ENCODE data around the gene RAB28.

GRCh38 chr4:13364653-13365052 lies 119.5 kb downstream of the RAB28 start:
- TF ChIP-seq CTCF (IDR thresholded peaks at IDR 0.05): no peak
- TF ChIP-seq POLR2A (IDR thresholded peaks at IDR 0.05): no peak
